ENCODE data around the gene VWF.

DNA sequence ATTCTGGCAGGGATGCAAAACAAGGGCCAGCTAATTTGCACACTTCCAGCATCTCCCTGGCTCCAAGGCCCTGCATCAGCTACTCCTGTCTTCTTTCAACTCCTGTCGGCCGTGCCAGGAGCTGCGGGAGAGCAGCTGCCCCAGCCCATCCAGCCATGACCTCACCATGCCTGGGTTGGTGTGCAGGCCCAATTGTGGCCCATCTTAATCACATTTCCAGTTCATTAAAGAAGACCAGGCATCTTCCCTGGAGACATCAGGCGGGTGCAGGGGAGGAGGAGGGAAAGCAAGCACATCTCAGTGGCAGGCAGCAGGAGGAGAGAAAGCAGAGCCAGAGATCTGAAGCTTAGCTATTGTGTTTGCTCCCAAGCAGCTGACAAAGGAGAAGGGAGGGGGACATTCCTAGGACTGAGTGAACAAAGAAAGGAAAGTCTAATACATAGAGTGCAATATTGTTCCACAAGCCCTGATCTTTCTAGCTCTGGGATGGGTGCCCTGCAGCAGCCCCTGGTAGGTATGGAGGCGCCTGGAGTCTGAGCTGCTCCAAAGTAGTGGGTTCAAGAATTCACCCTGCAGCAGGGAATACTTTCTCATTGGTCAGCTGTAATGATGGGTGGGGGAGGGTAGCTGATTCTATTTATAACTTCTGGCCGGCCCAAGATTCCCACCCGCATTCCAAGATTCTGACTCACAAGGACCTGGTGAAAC, 40.1 kb downstream of the VWF start:
- TF ChIP-seq, protein P1, sequence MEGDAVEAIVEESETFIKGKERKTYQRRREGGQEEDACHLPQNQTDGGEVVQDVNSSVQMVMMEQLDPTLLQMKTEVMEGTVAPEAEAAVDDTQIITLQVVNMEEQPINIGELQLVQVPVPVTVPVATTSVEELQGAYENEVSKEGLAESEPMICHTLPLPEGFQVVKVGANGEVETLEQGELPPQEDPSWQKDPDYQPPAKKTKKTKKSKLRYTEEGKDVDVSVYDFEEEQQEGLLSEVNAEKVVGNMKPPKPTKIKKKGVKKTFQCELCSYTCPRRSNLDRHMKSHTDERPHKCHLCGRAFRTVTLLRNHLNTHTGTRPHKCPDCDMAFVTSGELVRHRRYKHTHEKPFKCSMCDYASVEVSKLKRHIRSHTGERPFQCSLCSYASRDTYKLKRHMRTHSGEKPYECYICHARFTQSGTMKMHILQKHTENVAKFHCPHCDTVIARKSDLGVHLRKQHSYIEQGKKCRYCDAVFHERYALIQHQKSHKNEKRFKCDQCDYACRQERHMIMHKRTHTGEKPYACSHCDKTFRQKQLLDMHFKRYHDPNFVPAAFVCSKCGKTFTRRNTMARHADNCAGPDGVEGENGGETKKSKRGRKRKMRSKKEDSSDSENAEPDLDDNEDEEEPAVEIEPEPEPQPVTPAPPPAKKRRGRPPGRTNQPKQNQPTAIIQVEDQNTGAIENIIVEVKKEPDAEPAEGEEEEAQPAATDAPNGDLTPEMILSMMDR (IDR thresholded peaks at IDR 0.05; ENCODE audit: low read length), result no peak
- no peak for TF ChIP-seq EZH2 (IDR thresholded peaks at IDR 0.05; ENCODE audit: borderline replicate concordance, low read length)

Data from OCI-LY1 (cell line).